Stomach (tissue), 9 donors: ENCODE data around the gene RACGAP1. TPM values are rescaled to one million over a fixed set of nuclear protein-coding genes. Genes with fewer than 3 reads are reported as not detected.

Experiments used
- DNase-seq, 2 donors: peaks; one replicate each; pipeline versions ENCODE4 v3.0.0 to v3.0.0-alpha.2; 2013 to 2019
- H3K27ac ChIP-seq, 5 donors: fragments of 200-600 bp in 4 of 5; sonication (generic) in 4 of 5; one replicate each; pipeline ENCODE4 v1.5.1; 2013 to 2019; ENCODE audit warnings: mild to moderate bottlenecking in 1 of 5, moderate library complexity in 1 of 5
- H3K27me3 ChIP-seq, 3 donors: fragments of 200-600 bp; sonication (generic); one replicate each; pipeline ENCODE4 v1.5.1; 2017 to 2019; ENCODE audit warnings: mixed run types in 1 of 3
- H3K36me3 ChIP-seq, 4 donors: fragments of 200-600 bp; sonication (generic); 1 replicate in 3 of 4; 2 replicates in 1 of 4; pipeline ENCODE4 v1.5.1; 2016 to 2019
- H3K4me1 ChIP-seq, 4 donors: fragments of 200-600 bp; sonication (generic); one replicate each; pipeline ENCODE4 v1.5.1; 2016 to 2019
- H3K4me3 ChIP-seq, 4 donors: fragments of 200-600 bp; sonication (generic) in 3 of 4; one replicate each; pipeline ENCODE4 v1.5.1; 2016 to 2019; ENCODE audit warnings: mild to moderate bottlenecking in 1 of 4
- H3K9me3 ChIP-seq, 4 donors: fragments of 200-600 bp; sonication (generic); one replicate each; pipeline ENCODE4 v1.5.1; 2016 to 2019
- CTCF ChIP-seq, 7 experiments: fragments of 450-650 bp in 4 of 7; fragments of 200-600 bp in 3 of 7; sonication (generic) in 3 of 7; IDR thresholded peaks; one replicate each; pipeline ENCODE4 v1.5.1; 2016 to 2019; ENCODE audit warnings: antibody characterized with exemption in 7 of 7, control low read depth in 2 of 7, mild to moderate bottlenecking in 1 of 7
- EP300 ChIP-seq: sonication (generic); formaldehyde crosslinking; IDR thresholded peaks from one replicate; pipeline ENCODE4 v1.6.1; 2017; ENCODE audit warnings: antibody characterized with exemption
- POLR2A ChIP-seq, 4 donors: fragments of 450-650 bp; IDR thresholded peaks; one replicate each; pipeline ENCODE4 v1.6.1; 2016; ENCODE audit warnings: antibody characterized with exemption in 4 of 4, control low read depth in 2 of 4, mild to moderate bottlenecking in 1 of 4, moderate library complexity in 1 of 4
- POLR2AphosphoS5 ChIP-seq, 3 donors: sonication (generic); formaldehyde crosslinking; IDR thresholded peaks; one replicate each; pipeline ENCODE4 v1.6.1; 2016; ENCODE audit warnings: antibody characterized with exemption in 3 of 3
- WGBS, 5 donors: extraction: QIAGEN DNeasy Blood & Tissue Kit in 3 of 5; methylation state at CpG; one replicate each; pipeline versions ENCODE4 v1.1.5 to v1.1.7; 2013 to 2018; 5-methylcytosine and 5-hydroxymethylcytosine counted together
- intact Hi-C: fragments of 100-400 bp; cut with DNase I; formaldehyde crosslinking; loops from one replicate; pipeline ENCODE4 v1.15.1; 2023; ENCODE audit warnings: low total_unique reads
- polyA plus RNA-seq, 3 donors: library from polyadenylated mRNA; stranded (reverse); fragments of 200-250 nt; gene quantifications; one replicate each; pipeline ENCODE4 v1.2.3, GENCODE V29; 2013
- total RNA-seq, 5 donors: library from RNA; depleted of rRNA; stranded (reverse); fragments of >200 nt; gene quantifications; one replicate each; pipeline versions ENCODE4 v1.1.0 to v1.2.3, GENCODE V29; 2014 to 2016
- donor health status: healthy with polysubstance abuse.
- donor health status: Bipolar disorder and iron deficiency.
- donor health status: healthy.

RACGAP1 gene
- total and polyA plus RNA-seq, 8 donors: 7.9 to 36.7 (median 12.7) TPM

GRCh38 chr12:49965836-49966235 lies 59.5 kb downstream of the RACGAP1 start:
- Histone ChIP-seq H3K27ac (no peak overlapping the region), H3K27me3 (peaks cover 0 to 58% (median 10%) of the 10 kb centered on the region in 3 donors), H3K4me1 (peaks cover 15 to 53% (median 43%) of the 10 kb centered on the region in 4 donors), H3K4me3 (no peak overlapping the region), H3K36me3 (no peaks in the 10 kb centered on the region), H3K9me3 (no peaks in the 10 kb centered on the region)
- TF ChIP-seq EP300: no peak
- no peak for DNase-seq
- WGBS, 5 donors: 57 to 65% (median 63%) methylated on average over 5 to 6 of the region's 6 CpGs
- intact Hi-C loops: loop anchor here (5.0 kb wide), 2 partner anchors 91 to 106 kb away; partner anchors contain the start of gene ASIC1

GRCh38 chr12:49964849-49965624 lies 60.3 kb downstream of the RACGAP1 start:
- H3K9me3 ChIP-seq: no peaks in the 10 kb centered on the region
- H3K27ac ChIP-seq: no peak overlapping the region
- 59 to 71% (median 64%) methylated on average over 11 to 13 of the region's 13 CpGs for WGBS, 5 donors
- H3K36me3 ChIP-seq: no peaks in the 10 kb centered on the region
- H3K4me1 ChIP-seq: peaks cover 23 to 61% (median 50%) of the 10 kb centered on the region in 4 donors
- H3K27me3 ChIP-seq: peaks cover 0 to 66% (median 18%) of the 10 kb centered on the region in 3 donors
- DNase-seq: no peak
- H3K4me3 ChIP-seq: no peak overlapping the region
- TF ChIP-seq POLR2A (IDR thresholded peaks at IDR 0.05) (no peak), CTCF (IDR thresholded peaks at IDR 0.05) (no peak), EP300 (no peak), POLR2AphosphoS5 (IDR thresholded peaks at IDR 0.05) (no peak)
- intact Hi-C loops: loop anchor here (5.0 kb wide), 2 partner anchors 92 to 107 kb away; partner anchors contain the start of gene ASIC1

- TF ChIP-seq CTCF (IDR thresholded peaks at IDR 0.05) (no peak), EP300 (no peak), POLR2A (IDR thresholded peaks at IDR 0.05) (no peak), POLR2AphosphoS5 (IDR thresholded peaks at IDR 0.05) (no peak)
- Histone ChIP-seq H3K9me3 (no peaks in the 10 kb centered on the region), H3K27me3 (peaks cover 0 to 66% (median 26%) of the 10 kb centered on the region in 3 donors), H3K36me3 (no peaks in the 10 kb centered on the region), H3K27ac (peak overlapping the region in 4 of 5 donors; percentile 1 to 70 (median 38)), H3K4me3 (peak overlapping the region in 1 of 4 donors; percentile 23), H3K4me1 (peaks cover 31 to 69% (median 57%) of the 10 kb centered on the region in 4 donors)
- 69 to 84% (median 78%) methylated on average over 15 to 17 of the region's 17 CpGs for WGBS, 5 donors
- DNase-seq: no peak
- intact Hi-C loops: no loop called here
Observed at GRCh38 chr12:49963976-49964815, 61.1 kb downstream of the RACGAP1 start.

GRCh38 chr12:49962861-49963765 lies 62.2 kb downstream of the RACGAP1 start:
- Histone ChIP-seq H3K9me3 (no peaks in the 10 kb centered on the region), H3K4me1 (peaks cover 33 to 65% (median 57%) of the 10 kb centered on the region in 4 donors), H3K27ac (peak overlapping the region; percentile 44 to 82 (median 70)), H3K36me3 (no peaks in the 10 kb centered on the region), H3K27me3 (peaks cover 0 to 66% (median 26%) of the 10 kb centered on the region in 3 donors), H3K4me3 (peak overlapping the region in 2 of 4 donors; percentile 18 to 24)
- intact Hi-C loops: no loop called here
- DNase-seq: peak; percentile 88 to 95
- 31 to 50% (median 40%) methylated on average over 14 to 21 of the region's 21 CpGs for WGBS, 5 donors
- TF ChIP-seq CTCF (IDR thresholded peaks at IDR 0.05): no peak
- TF ChIP-seq POLR2A (IDR thresholded peaks at IDR 0.05): no peak
- peak in 2 of 3 donors; percentile 63 to 80 for TF ChIP-seq POLR2AphosphoS5 (IDR thresholded peaks at IDR 0.05)
